Neural progenitor cell (in vitro differentiated cells): Measurements from ENCODE around the gene C1QTNF1.

Experiments
- CTCF ChIP-seq: fragments of 200-600 bp; sonication (generic); IDR thresholded peaks from 2 replicates; pipeline ENCODE4 v1.5.1; 2017; ENCODE audit warnings: antibody characterized with exemption, mild to moderate bottlenecking
- EZH2 ChIP-seq: fragments of 200-600 bp; sonication (generic); IDR thresholded peaks from 2 replicates; pipeline ENCODE4 v1.6.1; 2017; ENCODE audit warnings: antibody characterized with exemption, mild to moderate bottlenecking, moderate library complexity

- no peak for TF ChIP-seq EZH2
- no peak for TF ChIP-seq CTCF
These were observed 15.2 kb downstream of the C1QTNF1 start for GRCh38 chr17:79039171-79039570.
